GM10266 (cell line): ENCODE results near the gene CCDC102B.
"Not testable (repeated sequence)": the region's sequence is repeated elsewhere in the genome, so short reads cannot be mapped to it uniquely, and the experiment has no call there.

Experiments used
- DNase-seq: peaks from one replicate; pipeline ENCODE4 v3.0.0; 2012; ENCODE audit errors: extremely low spot score
- TF ChIP-seq, protein P1 (sequence below): IDR thresholded peaks from 2 replicates; pipeline ENCODE4 v1.5.1; 2012; ENCODE audit warnings: mild to moderate bottlenecking, low read depth; ENCODE audit not compliant: control insufficient read depth, insufficient read depth; ENCODE audit errors: missing control alignments

Gene CCDC102B

DNA sequence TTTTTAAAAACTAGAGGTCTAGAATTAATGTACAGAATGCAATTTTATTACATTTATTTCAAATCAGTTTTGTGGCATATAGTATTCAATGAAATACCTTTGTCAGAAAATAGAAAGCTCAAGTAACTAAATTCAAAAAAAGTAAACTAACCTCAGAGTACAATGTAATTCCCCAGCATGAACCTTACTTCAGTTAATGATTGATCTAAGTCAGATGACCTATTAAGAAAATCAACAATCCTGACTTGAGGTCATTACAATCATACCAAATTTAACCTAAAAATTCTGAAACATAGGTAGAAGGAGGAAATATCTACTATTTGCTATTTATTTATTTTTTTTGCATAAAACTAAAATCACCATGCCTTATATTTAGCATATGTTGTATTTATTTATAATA is 142.9 kb downstream of the CCDC102B start:
- DNase-seq: no peak
- TF ChIP-seq, protein P1, sequence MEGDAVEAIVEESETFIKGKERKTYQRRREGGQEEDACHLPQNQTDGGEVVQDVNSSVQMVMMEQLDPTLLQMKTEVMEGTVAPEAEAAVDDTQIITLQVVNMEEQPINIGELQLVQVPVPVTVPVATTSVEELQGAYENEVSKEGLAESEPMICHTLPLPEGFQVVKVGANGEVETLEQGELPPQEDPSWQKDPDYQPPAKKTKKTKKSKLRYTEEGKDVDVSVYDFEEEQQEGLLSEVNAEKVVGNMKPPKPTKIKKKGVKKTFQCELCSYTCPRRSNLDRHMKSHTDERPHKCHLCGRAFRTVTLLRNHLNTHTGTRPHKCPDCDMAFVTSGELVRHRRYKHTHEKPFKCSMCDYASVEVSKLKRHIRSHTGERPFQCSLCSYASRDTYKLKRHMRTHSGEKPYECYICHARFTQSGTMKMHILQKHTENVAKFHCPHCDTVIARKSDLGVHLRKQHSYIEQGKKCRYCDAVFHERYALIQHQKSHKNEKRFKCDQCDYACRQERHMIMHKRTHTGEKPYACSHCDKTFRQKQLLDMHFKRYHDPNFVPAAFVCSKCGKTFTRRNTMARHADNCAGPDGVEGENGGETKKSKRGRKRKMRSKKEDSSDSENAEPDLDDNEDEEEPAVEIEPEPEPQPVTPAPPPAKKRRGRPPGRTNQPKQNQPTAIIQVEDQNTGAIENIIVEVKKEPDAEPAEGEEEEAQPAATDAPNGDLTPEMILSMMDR: no peak

DNA sequence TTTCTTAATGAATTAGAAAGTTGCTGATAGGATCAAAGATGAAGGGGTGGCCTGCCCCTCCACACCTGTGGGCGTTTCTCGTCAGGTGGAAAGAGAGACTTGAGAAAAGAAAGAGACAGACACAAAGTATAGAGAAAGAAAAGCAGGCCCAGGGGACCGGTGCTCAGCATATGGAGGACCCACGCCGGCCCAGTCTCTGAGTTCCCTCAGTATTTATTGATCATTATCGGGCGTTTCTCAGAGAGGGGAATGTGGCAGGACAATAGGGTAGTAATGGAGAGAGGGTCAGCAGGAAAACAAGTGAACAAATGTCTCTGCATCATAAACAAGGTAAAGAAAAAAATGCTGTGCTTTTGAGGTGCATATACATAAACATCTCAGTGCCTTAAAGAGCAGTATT is 144.3 kb downstream of the CCDC102B start:
- DNase-seq: no peak
- TF ChIP-seq, protein P1: no peak

DNA sequence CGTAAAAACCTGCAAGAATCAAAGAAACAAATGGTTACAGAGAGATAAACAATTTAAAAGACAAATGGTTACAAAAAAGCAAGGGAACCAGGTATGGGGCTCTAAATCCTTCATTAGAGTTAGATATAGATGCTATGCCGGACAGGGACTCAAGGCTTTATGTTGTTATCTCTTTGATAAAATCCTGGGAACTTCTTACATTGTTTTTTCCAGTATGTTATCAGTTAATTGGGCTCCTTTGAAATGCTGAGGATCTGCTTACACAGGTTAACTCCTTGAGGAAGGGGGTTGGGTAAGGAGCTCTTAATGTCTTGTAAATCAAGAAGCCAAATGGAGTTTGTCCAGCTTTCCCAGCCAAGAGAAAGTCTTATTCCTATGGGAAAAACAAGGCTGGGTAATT is 146.0 kb downstream of the CCDC102B start:
- DNase-seq: not testable (repeated sequence)

DNA sequence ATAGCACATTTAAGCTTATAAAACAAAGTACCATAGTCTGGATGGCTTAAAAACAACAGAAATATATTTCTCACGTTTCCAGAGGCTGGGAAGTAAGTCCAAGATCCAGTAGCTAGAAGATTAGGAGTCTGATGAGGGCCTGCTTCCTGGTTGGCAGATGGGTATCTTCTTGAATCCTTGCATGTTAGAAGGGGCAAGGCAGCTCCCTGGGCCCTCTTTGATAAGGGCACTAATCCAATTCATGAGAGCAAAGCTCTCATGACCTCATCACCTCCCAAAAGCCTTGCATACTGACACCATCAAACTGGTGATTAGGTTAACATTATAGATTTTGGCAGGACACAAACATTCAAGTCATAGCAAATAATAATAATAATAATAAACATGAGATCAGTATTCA is 146.4 kb downstream of the CCDC102B start:
- TF ChIP-seq, protein P1: no peak
- no peak for DNase-seq

DNA sequence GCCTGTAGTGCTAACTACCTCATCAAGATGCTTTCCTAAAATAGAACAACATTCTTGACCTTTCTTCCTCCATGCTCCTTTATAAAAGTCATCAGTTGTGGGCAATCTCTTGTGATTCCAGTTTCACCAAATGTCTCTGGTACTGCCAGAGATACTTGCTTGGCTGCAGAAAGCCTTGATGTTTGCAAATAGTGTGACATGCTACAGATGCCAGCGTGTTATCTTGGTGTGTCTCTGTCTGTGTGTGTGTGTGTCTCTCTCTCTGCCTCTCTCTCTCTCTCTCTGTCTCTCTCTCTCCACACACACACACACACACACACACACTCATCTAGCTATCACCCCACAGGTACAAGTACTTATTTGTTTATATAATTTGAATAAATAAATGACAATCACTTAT is 146.9 kb downstream of the CCDC102B start:
- DNase-seq: no peak
- TF ChIP-seq, protein P1: no peak

DNA sequence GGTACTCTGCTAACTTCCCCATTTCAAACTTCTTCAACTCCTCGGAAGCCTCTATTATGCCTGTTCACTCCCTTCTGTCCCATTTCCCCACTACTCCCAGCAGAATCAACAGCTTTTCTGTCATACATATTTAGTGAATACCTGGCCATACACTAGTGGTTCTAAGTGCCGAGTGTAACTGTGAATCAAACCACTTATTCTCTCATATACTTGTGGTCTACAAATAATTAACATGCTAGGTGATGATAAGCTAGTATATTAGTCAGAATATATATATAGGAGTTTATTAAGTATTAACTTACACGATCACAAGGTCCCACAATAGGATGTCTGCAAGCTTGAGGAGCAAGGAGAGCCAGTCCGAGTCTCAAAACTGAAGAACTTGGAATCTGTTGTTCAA is 150.7 kb downstream of the CCDC102B start:
- TF ChIP-seq, protein P1: no peak
- no peak for DNase-seq

DNA sequence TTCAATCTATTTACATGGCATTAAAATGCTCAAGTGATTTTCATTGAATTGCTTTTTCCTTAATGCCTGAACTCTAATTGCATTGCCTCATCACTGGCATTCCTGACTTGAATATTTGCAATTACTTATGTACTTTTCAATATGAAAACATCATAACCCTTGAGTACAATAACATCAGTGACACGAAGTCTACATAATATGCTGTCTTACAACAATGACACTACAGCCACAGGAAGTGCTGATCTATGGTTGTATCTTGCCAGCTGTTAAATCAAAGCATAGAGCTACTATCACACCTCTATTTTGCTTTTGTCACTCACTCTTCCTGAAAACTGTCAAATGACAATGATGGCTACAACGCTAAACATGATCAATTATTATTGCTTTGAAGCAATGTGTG is 156.9 kb downstream of the CCDC102B start:
- TF ChIP-seq, protein P1: no peak
- DNase-seq: no peak

DNA sequence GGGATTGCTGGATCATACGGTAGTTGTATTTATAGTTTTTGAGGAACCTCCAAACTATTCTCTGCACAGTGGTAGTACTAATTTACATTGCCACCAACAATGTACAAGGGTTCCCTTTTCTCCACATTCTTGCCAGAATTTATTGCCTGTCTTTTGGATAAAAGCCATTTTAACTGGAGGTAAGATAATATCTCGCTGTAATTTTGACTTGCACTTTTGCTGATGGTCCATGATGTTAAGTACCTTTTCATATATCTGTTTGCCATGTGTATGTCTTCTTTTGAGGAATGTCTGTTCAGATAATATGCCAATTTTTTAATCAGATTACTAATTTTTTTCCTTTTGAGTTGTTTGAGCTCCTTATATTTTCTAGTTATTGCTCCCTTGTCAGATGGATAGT is 158.8 kb downstream of the CCDC102B start:
- DNase-seq: no peak
- TF ChIP-seq, protein P1: no peak
